Effector CD4-positive, alpha-beta T cell (primary cell): ENCODE measurements around the gene IBSP.

ENCODE experiments used
- DNase-seq: peaks from one replicate; pipeline ENCODE4 v3.0.0-alpha.2; 2020

IBSP gene

DNA sequence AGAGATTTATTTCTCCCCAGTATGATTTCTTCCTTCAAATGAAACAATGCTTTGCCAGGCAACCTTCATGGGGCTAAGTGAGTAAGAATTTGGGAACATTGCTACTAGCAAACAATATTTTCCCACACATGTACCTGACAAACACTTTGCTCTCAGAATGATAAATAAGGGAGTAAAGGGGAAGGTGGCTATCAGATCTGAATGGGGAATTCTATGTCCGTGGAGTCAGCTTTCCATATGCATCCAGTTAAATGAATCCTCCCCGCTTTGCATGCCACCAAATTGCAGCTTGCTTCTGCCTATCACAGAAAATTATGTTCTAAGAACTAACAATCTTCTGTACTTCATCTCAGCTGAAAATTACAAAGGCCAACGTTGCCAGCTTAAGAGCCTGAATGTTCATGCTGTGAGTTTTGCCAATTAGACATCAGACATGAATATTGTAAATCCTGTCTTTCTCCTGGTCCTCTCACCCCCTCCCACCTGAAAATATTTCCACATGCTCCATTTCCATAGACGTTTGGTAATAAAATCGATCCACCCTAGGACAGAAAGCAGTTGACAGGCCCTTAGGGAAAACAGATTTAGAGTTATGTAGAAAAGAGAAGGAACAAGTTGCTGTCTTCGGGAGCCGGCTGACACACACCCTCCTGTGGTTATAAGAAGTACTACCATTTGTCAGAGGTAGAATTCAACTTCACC is 39.7 kb downstream of the IBSP start:
- DNase-seq = no peak

DNA sequence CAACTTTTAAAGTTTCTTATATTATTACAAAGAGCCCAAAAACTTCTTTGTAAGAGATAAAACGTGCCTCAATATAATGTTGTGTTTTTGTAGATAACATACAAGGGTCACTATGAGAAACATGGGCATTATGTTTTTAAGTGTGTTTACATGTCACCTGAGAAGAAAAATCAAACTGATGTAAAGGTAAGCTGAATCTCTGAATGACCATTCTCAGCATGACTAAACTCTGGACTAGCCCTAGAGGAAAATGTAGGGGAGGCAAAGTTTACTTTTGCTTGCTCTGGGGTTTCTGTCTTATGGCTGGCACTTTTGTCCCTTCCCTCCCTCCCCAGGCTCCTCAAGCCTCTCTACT is 40.2 kb downstream of the IBSP start:
- no peak for DNase-seq

DNA sequence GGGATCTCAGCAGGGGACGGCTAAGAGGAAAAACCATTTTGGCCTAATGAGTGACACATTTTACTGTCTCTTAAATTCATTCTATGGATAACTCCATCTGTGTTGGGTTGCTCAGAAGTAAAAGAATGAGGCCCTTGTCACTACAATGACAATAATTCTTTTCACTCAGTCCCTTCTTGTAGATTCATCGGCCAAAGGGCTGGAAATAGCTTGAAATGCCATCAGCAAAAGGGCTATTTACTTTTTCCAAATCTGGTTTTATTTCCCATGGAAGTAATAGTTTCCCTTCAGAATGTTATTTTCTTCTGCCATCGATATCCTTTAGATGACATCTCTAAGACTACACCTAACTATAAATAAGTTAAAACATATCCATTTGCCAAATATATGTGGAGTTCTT is 40.8 kb downstream of the IBSP start:
- no peak for DNase-seq

DNA sequence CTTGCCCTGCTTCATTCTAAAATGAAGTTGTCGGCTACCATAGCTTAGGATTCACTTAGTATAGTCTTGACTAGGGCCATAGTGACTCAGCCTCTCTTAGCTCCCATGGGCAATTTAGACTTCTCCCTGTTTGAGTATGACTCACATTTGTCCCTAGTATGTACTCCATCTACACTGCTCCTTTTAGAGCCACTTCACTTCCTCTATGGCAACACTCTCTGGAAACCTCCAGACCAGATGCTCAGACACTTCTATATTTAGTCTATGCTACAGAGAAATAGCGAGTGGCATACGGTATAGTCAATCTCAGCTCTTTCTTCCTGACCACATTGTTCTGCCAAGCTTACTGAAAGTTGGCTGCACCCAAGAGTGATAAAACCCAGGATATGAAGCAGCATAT is 44.6 kb downstream of the IBSP start:
- DNase-seq = no peak

DNA sequence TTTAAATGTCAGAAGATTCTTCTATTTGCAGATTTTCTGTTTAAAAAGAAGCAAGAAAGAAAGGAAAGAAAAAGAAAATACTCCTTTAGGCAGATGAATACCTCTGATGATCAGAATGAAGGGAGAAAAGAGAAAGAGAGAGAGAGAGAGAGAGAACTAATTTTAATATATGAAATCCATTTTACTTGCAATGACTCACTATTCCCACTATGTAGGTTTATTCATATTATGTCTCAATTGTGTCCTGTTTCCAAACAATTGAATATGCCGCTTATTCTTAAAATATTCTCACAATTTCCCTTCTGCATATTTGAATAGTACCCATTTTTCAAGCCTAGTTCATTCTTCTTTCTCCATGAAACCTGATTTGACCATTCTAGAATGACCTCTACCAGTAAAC is 45.1 kb downstream of the IBSP start:
- DNase-seq = no peak

DNA sequence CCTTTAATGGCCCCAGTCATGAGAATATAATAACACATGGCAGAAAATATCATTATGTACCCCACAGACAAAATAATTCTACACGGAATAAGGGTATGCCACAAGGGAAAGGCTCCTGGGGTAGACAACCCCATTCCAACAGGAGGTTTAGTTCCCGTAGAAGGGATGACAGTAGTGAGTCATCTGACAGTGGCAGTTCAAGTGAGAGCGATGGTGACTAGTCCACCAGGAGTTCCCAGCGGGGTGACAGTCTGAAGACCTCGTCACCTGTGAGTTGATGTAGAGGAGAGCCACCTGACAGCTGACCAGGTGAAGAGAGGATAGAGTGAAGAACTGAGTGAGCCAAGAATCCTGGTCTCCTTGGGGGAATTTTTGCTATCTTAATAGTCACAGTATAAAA is 46.9 kb downstream of the IBSP start:
- no peak for DNase-seq

DNA sequence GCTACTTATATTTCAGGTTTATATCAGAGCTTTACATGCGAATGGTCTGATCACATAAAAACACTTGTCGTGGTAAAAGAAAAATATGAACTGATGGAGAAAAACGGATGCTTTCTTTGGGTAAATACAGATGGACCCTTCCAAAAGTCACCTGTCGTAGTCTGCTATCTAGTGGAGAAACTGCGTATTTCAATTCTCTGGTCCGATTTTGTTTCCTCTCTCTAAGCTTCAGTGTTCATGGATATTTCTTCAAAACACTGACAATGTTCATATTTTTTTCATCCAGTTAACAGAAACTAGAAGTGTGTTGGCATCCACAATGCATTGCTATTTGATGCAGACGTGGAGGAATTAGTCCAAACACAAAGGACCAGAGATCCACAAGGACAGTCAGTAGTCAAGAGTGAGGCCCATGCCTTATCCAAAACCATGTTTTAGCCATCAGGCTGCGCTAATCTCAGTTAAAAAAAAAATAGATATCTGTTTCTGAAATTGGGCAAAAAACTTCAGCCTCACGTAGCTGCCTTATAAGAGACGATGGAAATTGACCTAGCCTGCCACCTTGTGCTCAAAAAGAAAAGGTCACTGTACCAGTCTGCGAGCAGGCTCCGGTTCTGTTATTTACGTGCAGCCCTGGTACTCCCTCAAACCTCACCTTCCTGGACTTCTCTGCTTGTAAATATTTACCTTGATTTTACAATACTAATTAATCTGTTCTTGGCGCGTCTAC is 49.4 kb downstream of the IBSP start:
- DNase-seq = no peak

DNA sequence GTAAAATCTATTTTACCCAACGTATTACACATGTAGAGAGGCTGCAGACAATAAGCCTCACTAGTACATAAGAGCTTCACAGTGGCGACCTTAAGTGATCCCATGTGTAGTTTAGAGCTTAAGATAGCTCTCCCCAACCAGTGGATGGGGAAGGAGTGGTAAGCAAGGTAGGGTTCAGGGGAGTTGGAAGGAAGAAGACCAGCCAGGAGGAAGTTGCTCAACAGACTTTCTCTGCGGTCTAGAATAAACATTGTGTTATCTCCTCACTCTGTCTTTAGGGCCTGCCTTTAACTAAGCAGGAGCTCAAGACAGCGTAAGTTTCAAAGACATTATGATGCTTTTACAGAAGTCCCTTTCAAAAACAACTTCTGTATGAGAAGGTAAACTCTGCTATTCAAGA is 50.3 kb downstream of the IBSP start:
- no peak for DNase-seq

DNA sequence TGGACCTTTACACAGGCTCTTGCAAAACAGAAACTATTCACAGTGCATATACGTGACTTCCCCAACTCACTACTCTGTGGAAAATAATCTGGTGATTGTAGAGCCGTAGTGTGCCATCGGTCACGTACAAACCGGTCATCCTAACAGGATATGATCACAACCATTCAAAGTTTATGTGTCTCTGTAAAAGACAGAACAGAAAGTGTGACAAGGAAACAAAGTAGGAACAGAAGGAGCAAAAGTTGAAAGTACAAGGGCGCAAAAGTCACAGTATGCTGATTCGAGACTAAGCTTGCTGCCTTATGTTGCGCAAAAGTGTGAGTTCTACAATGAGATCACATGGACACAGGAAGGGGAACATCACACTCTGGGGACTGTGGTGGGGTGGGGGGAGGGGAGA is 52.0 kb downstream of the IBSP start:
- DNase-seq = no peak

DNA sequence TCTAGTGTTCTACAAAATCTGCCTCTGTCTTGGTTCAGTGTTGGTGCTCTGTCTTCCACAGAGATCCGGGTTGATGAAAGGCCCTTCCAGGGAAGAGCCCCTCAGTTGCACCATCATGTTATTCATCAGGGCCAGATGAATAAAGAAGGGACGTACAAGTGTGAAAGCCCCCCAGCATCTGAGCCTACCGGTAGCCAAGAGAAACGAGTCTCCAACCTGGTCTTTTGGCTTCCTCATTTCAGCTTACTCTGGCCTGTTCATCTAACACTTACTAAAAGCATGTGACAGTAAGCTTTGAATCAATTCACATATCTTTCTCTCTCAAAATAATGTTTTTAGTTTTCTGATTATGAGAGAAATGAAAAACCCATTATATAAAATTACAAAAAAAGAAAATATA is 52.6 kb downstream of the IBSP start:
- no peak for DNase-seq

DNA sequence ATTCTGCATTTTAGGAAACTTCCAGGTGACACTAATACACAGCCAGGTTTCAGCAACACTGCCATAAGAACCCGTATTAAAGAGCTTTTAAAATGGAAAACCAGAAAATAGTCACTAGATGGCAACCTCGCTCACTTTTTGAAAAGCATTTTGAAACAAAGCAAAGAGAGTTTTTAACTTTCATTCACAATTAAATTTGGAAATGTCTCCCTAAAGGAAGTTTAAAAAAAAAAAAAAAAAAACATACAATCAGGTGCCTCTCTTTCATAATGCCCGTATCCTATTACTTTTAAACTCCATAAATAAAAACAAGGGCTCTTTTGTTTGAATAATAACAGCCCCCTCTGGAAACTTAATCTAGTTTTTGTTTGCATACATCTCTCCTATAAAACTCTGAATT is 53.8 kb downstream of the IBSP start:
- DNase-seq = no peak

DNA sequence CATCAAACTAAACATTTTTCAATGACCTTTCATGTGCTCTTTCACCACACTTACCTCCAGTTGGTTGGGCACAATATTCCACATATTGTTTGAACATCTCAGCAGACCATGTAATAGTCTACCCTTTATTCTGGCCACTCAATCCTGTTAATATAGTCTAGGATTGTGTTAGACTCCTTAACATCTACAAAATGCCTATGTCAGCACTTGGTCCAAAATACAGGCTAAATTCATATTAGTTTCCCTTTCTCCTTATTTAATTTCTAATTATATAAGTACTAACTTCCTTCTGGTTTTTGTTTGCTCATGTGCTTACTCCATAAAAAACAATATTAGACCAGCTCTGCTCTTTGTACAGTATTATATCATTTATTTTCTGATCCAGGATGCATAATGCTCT is 54.5 kb downstream of the IBSP start:
- no peak for DNase-seq

DNA sequence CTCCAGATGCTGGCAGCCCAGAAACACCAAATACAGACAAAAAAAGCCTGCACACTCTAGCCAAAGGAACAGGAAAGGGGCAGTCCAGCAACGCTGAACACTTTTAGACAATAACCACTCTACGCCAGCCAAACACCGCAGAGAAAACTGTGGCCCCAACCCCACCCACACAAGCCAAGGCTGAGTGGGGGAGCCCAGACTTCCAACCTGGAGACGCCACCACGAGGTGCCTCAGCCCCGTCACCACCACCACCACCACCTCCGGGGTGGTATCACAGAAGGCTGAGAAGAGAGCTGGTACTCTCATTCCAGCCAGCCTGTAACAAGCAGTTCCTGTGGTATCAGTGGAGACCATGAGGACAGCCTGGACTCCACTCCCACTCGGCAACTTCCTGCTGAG is 56.2 kb downstream of the IBSP start:
- no peak for DNase-seq

DNA sequence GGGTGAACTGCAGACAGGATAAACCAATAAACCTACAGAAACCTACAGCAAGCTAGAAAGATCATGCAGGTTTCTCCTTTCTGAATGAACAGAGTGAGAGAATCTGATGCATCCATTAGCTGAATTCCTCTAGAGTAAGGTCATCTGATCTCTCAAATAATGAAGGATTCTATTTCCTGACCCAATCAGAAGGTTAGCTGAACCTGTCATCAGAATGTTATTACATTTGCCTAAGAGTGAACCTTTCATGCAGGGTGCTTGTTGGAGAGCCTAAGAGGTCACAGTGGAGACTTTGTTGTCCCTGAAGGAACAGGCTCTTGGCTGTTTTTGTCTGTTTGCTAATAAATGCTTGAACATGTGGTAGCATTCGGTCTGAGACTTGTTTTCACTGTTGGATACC is 57.5 kb downstream of the IBSP start:
- no peak for DNase-seq

DNA sequence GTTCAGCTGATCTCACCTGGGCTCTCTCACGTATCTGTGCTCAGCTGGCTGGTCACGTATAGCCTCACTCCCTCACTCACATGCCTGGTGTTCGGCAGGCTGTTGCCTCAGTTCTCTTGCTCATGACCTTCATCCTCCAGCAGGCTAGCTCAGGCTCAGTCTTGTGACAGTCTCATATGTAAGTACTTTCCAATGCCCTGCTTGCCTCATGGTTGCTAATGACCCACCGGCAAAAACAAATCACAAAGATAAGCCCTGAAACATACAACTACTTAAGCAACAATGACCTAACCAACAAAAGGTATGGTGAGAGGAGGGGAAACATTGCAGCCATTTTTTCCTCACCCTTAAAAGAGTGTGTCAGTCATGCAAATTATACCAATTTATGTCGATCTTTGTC is 58.4 kb downstream of the IBSP start:
- DNase-seq = no peak
